GM18861 (cell line): ENCODE data around the gene DPP6.

ENCODE experiments used
- ATAC-seq: cut with Tn5 transposase; IDR thresholded peaks from one replicate; pipeline ENCODE4 v1.9.1; 2021; ENCODE audit not compliant: unreplicated experiment

DPP6 gene

DNA sequence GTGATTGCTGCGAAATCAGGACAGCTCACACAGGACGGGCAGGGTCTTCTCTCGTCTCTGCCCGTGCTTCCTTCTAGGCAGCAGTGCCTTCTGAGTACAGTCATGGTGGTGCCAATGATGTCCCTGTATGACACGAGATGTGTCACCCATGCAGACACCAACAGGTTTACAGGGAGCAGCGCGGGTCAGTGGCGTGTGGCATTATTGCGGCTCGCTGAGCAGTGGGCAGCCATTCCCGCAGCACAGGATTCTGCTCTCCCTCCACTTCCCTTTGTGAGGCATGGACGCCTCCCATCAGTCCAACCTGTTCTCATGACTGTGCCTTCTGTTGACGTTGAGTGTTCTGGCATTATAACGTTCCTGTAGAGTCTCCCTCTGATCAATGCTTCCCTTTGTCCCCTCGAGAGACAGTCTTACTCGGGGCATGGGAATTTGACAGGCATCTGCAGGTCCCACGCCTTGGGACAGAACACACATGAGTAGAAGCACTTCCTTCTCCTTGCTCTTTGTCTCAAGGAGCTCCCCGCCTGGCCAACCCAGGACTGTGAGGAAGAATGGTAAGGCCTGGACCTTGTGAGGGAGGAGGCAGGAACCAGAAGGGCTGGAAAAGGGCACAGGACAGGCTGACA, 731.2 kb downstream of the DPP6 start:
- no peak for ATAC-seq

DNA sequence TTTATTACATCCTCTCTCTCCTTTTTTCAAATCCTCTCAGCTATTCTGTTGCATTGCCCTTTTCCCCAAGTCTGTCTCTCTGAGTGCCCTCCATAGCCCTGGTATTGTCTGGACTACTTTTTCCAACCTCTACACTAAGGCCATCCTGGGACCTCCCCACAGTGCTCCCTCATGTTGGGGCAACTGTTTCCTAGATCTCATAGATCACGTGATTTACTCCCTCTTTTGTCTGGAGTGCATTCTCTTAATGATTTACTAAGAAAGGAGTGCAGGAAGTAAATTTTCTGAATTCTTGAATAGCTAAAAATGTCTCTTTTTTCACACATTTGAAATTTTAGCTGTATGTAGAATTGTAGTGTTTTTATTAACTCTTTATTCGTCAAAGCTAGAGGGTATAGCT, 733.7 kb downstream of the DPP6 start:
- ATAC-seq, result no peak

DNA sequence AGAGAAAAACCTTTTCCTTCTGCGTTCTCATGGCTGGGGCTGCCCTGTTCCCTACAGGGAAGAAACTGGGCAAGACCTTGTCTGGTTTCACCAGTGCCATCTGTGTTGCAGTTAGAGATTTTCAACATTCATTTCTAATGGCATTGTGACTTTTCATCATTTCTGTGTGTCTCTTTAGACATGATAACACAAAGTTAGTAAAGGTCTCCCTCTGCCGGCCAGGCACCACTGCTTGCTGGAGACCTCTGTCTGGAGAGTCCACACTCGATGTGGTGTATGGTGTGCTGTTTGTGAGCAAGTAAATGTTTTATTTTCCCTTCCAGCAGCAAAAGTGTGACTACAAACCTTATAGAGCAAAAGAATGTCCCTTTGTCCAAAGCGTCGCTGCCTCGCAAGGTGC, 737.2 kb downstream of the DPP6 start:
- no peak for ATAC-seq

DNA sequence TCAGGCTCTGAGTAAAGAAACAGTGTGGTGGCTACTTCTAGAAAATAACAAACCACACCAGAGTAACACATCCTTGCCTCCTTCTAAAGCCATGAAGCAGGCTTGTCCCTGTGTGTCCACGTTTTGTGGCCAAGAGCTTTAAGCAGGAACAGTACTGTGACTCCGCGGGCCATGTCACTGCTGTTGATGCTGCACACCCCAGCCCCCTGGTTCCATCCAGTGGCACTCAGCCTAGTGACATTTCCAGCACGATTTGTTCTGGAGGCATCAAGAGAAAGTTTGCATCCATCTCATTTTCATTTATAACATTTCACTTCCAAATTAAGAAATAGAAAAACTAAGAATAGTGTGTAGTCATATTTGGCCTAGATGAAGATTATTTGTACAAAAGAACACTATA, 739.4 kb downstream of the DPP6 start:
- ATAC-seq, result no peak

DNA sequence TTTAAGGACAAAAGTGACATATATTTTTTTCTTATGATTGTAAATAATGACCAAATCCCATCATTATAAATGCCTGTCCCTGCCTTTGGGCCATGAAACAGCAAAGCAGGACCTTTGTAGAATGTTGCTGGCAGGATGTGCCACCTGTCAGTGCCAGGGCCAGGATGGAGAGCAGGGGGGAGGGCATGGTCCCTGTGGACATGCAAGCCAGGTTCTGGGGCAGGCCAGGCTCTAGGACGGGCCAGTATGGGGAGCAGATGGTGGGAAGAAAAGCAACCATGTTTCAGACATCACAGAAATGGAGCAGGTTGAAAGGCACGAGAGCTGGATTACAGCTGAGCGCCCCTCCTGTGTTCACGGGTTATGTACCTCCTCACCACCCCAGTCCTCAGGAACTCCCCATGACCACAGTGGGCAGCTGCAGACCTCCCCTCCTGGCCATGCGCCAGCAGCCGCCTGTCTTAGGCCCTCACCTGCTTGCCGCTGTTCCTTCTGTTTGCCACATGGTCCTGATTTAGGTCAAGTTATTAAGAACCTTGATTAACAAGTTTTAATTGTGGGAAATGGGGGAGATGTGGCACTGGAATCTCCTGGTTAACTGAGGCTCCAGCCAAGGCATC, 740.3 kb downstream of the DPP6 start:
- no peak for ATAC-seq

DNA sequence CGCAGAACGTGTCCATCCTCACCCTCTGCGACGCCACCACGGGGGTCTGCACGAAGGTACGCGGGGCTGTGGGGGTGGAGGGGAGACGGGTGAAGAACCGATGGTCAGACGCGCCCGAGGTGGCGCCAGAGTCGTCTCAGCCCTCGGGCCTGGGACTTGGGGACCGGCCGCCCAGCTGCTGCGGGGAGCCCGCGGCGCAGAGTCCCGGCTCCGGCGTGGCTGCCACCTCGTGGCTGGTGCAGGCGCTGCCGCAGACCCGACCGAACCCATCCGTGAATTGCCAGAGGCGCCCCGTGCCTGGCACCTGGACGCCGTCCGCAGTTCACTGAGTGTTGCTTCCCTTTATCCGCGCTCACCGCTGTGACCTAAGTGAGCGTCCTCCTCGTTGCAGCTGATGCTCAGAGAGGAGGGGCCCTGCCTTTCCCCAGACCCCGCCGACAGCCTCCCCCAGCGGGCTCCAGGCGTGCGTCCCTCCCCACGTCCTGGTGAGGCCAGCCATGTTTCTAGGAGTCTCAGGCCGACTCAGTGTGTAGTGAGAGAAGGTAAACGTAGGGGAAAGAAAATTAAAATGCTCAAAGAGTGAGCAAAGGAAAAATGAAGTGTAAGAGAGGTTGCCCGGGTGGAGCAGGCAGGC, 742.1 kb downstream of the DPP6 start:
- ATAC-seq, result no peak

DNA sequence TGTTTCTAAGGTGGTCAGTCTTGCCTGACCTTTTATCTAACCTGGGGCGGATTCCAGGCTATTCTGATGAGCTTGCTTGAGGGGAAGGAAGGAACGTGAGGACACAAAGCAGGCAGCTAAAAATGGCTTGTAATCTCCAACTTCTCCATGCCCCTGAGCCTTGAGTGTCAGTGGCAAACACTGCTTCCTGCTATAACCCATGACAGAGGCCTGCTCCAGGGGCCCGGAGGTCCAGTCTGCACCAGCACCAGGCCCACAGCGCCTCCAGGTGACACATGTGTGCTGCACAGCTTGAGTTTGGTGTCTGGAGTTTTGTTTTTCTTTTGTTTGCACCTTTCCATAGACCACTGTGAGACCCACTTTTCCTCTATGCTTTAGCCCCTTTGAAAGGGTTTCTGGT, 742.8 kb downstream of the DPP6 start:
- no peak for ATAC-seq

DNA sequence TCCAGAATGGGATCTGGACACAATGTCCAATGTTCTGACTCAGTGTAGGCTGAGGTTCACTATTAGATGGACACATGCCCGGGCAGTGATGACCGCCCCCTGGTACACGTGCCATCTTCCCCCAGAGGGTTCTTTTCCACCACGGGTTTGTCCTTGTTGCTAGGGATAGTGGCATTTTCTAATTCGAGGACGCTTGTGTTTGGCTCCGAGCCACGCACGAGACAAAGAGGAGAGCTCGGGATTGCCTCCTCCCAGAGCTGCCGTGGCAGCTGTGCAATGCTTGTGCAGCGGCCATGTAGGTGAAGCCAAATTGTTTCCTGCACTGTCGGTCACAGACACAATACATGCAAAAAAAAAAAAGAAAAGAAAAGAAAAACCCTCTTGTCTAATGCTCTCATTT, 743.2 kb downstream of the DPP6 start:
- ATAC-seq, result no peak

DNA sequence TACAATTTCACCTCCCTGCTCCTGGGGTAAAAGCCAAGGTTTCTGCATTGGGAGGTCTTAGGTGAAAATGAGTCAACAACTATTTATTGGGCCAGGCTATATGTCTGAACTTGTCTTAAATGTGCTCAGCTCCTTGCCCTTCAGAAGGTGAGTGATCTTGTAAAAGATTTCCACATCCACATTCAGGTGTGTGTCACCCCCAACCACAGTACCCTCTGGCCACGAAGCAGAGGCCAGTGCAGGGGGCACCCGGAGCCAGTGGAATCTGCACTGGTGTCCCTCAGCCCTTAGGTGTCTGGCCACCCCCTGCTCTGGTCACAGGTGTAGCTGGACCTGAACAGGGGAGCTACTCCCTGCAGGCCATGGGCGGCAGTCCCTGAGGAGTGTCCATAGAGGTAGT, 752.3 kb downstream of the DPP6 start:
- no peak for ATAC-seq

DNA sequence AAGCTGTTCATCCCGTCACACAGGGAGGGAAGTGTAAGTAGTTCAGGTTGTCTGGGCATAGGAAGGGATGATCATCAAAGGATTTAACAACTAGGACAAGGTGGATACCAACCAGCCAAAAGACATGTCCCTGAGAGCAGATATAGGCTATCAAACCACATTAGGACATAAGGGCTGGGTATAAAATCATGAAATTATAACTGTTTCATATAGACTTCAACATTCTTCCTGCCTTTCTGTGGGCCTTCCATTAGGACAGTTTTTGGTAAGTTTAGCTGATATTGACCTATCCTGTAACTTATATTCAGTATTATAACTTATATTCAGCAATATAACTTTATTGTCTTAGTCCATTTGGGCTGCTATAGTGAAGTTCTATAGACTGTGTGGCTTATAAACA, 759.8 kb downstream of the DPP6 start:
- no peak for ATAC-seq

DNA sequence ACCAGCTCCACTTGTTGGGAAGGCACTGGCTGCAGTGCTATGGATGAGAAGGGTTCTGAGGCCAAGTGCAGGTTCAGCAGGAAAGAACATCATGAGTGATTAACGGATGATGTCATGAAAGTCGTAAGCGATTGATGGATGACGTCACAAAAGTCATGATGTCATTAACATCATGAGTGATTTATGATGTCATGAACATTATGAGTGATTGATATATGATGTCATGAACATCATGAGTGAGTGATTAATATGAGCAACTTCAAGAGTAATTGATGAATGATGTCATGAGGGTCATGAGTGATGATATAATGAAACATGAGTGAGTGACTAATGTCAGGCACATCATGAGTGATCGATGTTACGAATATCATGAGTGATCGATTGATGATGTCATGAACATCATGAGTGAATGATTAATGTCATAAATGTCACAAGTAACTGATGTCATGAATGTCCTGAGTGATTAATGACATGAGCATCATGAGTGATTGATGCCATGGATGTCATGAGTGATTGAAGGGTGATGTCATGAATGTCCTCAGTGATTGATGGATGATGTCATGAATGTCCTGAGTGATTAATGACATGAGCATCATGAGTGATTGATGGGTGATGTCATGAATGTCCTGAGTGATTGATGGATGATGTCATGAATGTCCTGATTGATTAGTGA, 765.2 kb downstream of the DPP6 start:
- no peak for ATAC-seq

DNA sequence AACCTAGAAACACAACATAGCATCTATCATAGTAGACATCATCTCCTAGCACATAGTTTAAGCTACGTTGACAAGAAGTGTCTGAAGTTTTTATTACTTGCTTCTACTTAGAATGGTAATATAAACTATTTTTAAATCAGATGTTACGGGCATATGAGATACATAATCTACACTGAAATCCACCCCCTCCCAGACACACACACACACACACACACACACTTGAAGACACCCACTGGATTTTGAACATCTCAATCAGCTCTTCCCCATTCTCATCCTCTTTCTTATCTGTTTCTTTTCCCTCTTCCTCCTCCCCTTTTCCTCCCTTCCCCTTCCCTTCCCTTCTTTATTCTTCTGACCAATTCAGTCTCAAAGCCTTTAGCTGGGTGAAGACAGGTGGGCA, 774.8 kb downstream of the DPP6 start:
- ATAC-seq, result no peak

DNA sequence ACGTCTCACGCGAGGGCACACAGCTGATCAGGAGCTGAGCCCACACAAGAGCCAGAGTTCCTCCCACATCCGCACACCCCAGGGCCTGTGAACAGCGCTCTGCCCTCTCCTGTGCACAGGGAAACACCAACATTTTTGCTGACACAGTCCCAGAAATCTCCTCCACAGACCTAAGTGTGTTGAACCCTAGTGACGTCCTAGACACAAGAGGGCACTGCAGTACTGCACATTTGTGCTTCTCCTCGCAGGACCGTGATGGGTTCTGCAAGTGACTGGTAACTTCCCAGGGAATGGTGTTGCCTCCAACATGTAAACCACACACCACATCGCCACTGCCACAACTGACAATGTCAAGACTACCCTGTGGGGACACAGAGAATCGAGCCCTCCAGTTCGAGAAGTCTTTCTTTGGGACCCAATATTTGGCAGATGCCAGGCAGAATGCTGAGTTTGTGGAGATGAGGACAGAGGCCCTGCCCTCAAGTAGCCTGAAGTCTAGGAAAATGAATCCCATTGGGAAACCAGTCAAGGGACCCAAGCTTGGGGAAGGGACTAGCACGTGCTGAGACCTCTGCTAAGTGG, 780.5 kb downstream of the DPP6 start:
- peak; percentile 73 for ATAC-seq

DNA sequence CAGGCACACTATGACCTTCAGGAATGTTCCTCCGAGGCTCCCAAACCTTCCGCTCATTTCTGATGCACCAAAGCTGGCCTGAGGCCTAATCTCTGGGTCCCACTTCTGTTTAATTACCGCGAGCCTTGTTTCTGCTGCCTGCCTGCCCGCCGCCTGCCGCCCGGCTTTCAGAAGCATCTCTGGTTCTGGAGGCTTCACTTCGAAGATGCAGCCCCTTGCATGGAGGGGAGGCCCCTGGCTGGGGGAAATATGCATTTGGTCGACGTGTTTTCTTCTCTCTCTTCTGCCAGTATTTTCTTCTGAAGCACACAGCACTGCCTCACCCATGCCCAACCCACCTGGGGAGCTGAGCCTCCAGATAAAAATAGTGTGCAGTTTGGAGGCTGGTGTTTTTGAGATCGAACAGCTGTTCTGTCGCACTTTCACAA, 783.8 kb downstream of the DPP6 start:
- ATAC-seq, result no peak

DNA sequence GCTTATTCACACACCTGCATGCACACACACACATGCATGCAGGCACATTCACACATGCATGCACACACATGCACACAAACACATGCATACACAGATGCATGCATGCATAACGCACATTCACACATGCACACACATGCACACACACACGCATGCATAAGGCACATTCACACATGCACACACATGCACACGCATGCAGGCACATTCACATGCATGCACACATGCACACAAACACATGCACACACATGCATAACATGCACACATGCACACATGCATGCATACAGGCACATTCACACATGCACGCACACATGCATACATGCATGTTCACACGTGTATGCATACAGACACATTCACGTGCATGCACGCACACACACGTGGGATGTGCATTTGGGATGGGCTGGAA, 784.9 kb downstream of the DPP6 start:
- ATAC-seq, result no peak

DNA sequence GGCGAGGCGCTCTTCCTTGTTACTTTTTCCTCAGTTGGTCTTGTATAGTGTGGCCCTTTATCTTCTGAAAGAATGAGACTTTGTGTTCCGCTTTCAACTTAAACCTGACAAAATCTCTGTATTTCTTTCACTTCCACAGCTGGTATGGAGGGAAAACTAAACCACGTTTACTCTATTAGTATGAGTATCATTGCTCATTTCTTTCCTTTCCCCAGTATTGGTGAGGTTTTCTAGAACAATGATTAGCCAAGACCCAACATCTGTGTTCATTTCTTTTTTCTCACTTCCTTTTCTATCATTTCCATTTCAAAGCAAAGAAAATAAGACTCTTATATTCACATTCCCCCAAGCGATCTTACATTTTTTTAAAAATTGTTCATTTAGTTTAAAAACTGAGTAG, 785.4 kb downstream of the DPP6 start:
- ATAC-seq, result peak; percentile 99

DNA sequence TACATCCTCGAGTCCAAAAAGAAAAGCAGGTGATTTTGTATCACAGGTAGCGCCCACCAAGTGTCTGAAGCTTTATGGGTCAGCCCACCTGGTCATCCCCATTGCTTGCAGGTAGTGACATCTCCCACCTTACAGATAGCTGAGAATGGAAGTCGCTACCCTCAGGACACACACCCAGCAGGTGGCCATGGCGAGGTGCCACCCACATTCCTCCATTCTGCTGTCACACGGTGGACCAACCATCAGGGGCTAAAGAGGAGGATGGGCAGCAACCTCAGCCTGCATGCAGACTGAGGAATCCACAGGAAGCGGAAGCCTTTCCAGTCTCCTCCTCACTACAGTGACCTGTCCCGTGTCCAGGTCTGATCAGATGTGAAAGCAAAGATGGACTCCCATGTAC, 787.9 kb downstream of the DPP6 start:
- ATAC-seq, result no peak

DNA sequence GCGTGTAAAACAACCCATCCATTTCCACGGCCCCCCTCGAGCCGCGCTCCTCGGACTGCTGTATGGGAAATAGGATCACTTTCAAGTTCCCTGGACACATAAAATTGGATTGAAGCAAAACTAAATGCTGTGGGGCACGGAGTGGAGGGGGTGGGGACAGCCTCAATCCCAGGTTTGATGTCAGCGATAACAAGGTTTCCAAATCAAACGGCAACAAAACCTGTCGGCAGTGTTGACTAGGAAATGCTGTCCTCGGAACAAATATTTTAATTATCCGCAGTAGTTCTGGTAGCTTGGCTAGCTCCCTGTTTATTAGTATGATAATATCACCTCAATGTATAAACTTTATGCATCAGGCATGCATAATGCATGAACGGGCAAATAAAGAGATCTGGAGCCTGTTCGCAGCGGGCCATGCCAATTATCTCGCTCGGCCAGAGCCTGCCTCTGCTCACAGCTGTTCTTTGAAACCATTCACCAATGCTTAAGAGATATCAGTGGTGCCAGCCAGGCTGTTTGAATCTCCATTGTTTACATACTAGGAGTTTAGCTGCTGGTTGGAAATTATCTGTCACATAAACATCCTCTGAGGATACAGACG, 789.6 kb downstream of the DPP6 start:
- no peak for ATAC-seq

DNA sequence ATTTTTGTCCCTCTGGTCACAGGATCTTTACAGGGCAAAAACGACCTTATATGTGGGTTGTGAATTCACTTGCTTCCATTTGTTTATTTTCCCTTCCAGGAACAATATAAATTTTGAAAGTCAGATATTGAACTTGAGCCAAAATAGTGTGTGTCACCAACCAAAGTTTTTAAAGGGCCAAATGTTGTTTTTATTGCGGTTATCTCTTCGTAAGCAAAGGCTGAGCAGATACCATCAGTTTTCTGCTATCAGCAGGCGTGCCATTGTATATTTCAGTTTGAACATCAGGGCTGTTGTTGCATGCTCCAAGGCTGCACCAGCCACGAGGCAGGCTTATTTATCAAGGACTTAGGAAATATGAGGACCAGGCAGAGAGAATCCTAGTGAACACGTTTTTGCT, 790.4 kb downstream of the DPP6 start:
- no peak for ATAC-seq

DNA sequence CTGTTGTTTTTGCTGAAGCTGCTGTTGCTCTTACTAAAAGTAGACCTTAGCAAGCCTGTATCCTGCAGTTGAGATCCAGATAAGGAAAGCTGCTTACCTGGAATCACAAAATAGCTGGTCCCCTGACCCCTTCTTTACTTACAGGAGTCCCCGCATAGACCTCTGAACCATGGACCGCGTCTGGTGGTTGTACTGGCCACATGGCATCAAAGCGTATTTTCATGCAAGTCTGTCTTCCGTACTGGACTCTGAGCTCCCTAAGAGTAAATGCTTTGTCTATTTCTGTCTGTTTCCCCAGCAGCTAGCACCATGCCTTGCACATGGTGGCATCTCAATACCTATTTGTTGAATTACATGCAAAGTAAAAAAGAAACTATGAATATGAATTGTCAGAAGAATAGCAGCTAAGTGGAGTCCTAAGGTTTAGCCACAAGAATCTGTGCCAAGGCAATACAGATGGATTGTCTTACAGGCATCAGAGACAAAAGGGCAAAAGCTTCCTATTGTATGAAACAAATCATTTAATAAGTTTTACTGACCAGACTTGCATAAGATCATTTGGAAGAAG, 791.6 kb downstream of the DPP6 start:
- ATAC-seq, result no peak

DNA sequence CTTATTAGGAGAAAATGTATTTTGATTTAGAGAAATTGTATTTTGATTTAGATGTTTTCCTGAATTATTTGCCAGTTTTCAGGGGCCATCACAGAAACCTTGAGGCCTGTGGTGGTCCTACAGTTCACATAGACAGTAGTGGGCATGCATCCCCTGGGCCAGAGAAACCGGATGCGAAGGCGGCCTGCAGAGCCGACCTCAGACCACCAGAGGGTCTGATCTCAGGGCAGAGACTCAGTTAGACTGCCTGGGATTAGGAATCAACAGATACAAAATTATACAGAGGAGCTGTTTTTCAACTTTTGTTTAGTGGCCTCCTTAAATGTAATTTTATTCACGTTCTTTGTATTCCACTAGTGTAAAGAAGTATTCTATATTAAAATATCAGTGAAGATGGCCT, 792.3 kb downstream of the DPP6 start:
- no peak for ATAC-seq
